ENCODE data around the gene TUBGCP4. TPM values are rescaled to one million over a fixed set of nuclear protein-coding genes. Genes with fewer than 3 reads are reported as not detected.

TUBGCP4 gene
- polyA plus RNA-seq, 1 of the 3 experiments (the other 2 are of a cell fraction) = 6.6 TPM

DNA sequence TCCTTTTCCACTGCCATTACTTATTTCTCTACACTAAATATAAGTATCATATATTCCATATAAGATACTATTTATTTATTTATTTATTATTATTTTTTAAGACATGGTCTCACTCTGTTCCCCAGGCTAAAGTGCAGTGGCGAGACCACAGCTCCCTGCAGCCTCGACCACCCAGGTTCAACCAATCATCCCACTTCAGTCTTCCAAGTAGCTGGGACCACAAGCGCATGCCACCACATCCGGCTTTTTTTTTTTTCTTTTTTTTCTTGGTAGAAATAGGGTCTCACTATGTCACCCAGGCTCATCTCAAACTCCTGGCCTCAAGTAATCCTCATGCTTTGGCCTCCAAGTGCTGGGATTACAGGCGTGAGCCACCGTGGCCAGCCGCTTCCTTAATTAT is 65.5 kb downstream of the TUBGCP4 start (continued):
- TF ChIP-seq, protein P1, sequence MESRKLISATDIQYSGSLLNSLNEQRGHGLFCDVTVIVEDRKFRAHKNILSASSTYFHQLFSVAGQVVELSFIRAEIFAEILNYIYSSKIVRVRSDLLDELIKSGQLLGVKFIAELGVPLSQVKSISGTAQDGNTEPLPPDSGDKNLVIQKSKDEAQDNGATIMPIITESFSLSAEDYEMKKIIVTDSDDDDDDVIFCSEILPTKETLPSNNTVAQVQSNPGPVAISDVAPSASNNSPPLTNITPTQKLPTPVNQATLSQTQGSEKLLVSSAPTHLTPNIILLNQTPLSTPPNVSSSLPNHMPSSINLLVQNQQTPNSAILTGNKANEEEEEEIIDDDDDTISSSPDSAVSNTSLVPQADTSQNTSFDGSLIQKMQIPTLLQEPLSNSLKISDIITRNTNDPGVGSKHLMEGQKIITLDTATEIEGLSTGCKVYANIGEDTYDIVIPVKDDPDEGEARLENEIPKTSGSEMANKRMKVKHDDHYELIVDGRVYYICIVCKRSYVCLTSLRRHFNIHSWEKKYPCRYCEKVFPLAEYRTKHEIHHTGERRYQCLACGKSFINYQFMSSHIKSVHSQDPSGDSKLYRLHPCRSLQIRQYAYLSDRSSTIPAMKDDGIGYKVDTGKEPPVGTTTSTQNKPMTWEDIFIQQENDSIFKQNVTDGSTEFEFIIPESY (IDR thresholded peaks at IDR 0.05; ENCODE audit: borderline replicate concordance, low read depth) = no peak
- TF ChIP-seq FOSL2 (IDR thresholded peaks at IDR 0.05; ENCODE audit: borderline replicate concordance, low read depth) (no peak), CHD2 (IDR thresholded peaks at IDR 0.05; ENCODE audit: low read length, partially characterized antibody) (no peak), GATA2 (CRISPR knock-in tag; IDR thresholded peaks at IDR 0.05) (no peak), PBX3 (IDR thresholded peaks at IDR 0.05) (no peak)

DNA sequence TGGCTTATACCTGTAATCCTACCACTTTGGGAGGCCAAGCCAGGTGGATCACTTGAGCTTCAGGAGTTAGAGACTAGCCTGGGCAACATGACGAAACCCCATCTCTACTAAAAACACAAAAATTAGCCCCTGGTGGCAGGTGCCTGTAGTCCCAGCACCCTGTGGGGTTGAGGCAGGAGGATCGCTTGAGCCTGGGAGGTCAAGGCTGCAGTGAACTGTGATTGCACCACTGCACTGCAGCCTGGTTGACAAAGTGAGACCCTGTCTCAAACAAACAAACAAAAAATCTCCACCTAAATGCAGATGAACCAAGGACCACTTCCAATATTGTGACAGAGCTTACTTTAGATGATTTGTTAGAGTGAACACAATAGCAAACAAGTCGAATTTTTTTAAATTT is 68.4 kb downstream of the TUBGCP4 start:
- Histone ChIP-seq H3K79me2 (ENCODE audit: insufficient read depth) (no peaks in the 10 kb centered on the region), H3K27me3 (ENCODE audit: insufficient read depth) (no peaks in the 10 kb centered on the region), H3K9me3 (no peaks in the 10 kb centered on the region), H3K9me2 (no peaks in the 10 kb centered on the region), H2AFZ (ENCODE audit: low read depth) (no peak overlapping the region), H3K9ac (no peak overlapping the region), H3K27ac (ENCODE audit: low read depth in 2 of 2, low read length in 1 of 2) (no peak overlapping the region), H3K4me3 (ENCODE audit: low read depth in 2 of 2, low read length in 1 of 2) (no peak overlapping the region), H3K4me2 (no peak overlapping the region), H3F3A (replicated peaks; ENCODE audit: insufficient read depth) (peaks cover 21% of the 10 kb centered on the region), H3K4me1 (ENCODE audit: control insufficient read depth in 1 of 2, insufficient read depth in 2 of 2, low read depth in 1 of 2, low read length in 1 of 2) (no peaks in the 10 kb centered on the region), H3K36me3 (replicated peaks in 1 of 2; ENCODE audit: control insufficient read depth in 1 of 2, insufficient read depth in 2 of 2, low read length in 1 of 2) (peaks cover 21 to 35% of the 10 kb centered on the region in 2 experiments), H4K20me1 (ENCODE audit: insufficient read depth) (no peaks in the 10 kb centered on the region)
- DNase-seq = no peak
- ChIA-PET CTCF (interaction anchor here (0.6 to 4.7 kb wide), 4 partner anchors 22 to 283 kb away, joined by 3 to 36 read pairs (median 4); no protein-coding TSS in a partner anchor), POLR2A (interaction anchor here (0.6 kb wide), 1 partner anchor 22 kb away, joined by 3 read pairs; no protein-coding TSS in a partner anchor)
- WGBS (ENCODE audit: low lambda C conversion rate) = 78% methylated on average over 3 of the region's 3 CpGs
- TF ChIP-seq SMC3 (IDR thresholded peaks at IDR 0.05; ENCODE audit: low read depth, low read length) (no peak), EZH2phosphoT487 (IDR thresholded peaks at IDR 0.05; ENCODE audit: borderline replicate concordance, low read depth) (no peak), IRF3 (IDR thresholded peaks at IDR 0.05; ENCODE audit: low read depth, low read length) (no peak), GATA2 (CRISPR knock-in tag; IDR thresholded peaks at IDR 0.05) (no peak), GABPA (IDR thresholded peaks at IDR 0.05; ENCODE audit: low read depth) (no peak), POLR2AphosphoS5 (IDR thresholded peaks at IDR 0.05; ENCODE audit: low read depth, low read length) (no peak), EP300 (IDR thresholded peaks at IDR 0.05; ENCODE audit: borderline replicate concordance in 1 of 2, low read depth in 1 of 2, low read length in 1 of 2) (no peak), NRF1 (IDR thresholded peaks at IDR 0.05; ENCODE audit: low read depth, low read length) (no peak), CHD2 (IDR thresholded peaks at IDR 0.05; ENCODE audit: low read length, partially characterized antibody) (no peak)
- TF ChIP-seq, protein P1 (IDR thresholded peaks at IDR 0.05; ENCODE audit: borderline replicate concordance, low read depth) = no peak
